Dedifferentiated amniotic fluid mesenchymal stem cell (primary cell): ENCODE data around the gene CPA5.

Experiments
- DNase-seq: peaks from one replicate; pipeline ENCODE4 v3.0.0-alpha.2; 2016; ENCODE audit errors: extremely low spot score

CPA5 gene

GRCh38 chr7:130332259-130333053 lies 12.2 kb upstream of the CPA5 start:
- no peak for DNase-seq

- no peak for DNase-seq
These were observed 10.8 kb upstream of the CPA5 start for GRCh38 chr7:130333832-130334231.

- no peak for DNase-seq
These were observed 10.3 kb upstream of the CPA5 start for GRCh38 chr7:130334274-130334673.

GRCh38 chr7:130337410-130337971 lies 7.1 kb upstream of the CPA5 start:
- no peak for DNase-seq

GRCh38 chr7:130338233-130338632 lies 6.4 kb upstream of the CPA5 start:
- DNase-seq: no peak

- no peak for DNase-seq
These were observed 2.7 kb upstream of the CPA5 start for GRCh38 chr7:130341882-130342281.

DNA sequence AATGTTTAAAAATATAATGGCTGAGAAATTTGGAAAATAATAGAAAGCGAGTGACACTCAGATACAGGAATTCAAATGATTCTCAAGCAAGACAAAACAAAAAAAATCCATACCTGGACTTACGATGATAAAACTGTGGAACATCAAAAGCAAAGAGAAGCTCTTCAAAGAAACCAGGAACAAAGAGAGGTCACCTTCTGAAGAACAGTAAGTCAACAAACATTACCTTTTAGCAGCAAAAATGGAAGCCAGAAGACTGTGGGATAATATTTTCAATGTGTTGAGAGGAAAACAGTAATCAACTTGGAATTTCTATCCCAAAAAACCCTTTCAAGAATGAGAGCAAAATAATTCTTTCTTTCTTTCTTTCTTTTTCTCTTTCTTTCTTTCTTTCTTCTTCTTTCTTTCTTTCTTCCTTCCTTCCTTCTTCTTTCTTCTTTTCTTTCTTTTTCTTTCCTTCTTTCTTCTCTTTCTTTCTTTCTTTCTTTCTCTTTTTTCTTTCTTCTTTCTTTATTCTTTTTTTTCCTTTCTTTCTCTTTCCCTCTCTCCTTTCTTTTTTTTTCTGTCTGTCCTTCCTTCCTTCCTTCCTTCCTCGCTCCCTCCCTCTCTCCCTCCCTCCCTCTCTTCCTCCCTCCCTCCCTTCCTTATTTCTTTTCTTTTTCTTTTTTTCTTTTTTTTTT lies 1.8 kb upstream of the CPA5 start:
- DNase-seq: no peak

- DNase-seq: no peak
These were observed 520 bp downstream of the CPA5 start for GRCh38 chr7:130345136-130345535.

- no peak for DNase-seq
These were observed 1.1 kb downstream of the CPA5 start for GRCh38 chr7:130345725-130346124.

- no peak for DNase-seq
These were observed 1.7 kb downstream of the CPA5 start for GRCh38 chr7:130346177-130346905.

GRCh38 chr7:130346941-130347340 lies 2.3 kb downstream of the CPA5 start:
- DNase-seq: no peak

- DNase-seq: no peak
These were observed 5.5 kb downstream of the CPA5 start for GRCh38 chr7:130349911-130350782.

- no peak for DNase-seq
These were observed 6.6 kb downstream of the CPA5 start for GRCh38 chr7:130350945-130351790.

DNA sequence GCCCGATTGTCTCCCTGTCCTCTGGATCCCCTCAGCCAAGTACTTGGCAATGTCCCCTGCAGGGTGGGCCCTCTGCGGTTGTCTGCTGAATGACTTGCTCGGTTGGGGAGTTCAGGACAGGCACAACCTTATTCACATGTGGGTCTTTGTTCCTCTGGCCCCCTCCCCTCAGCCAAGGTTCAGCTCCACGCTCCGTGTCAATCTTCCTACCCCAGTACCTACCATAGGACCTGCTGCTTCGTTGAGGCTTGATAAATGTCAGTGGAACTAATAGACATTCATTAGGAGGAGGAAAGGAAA lies 7.1 kb downstream of the CPA5 start:
- DNase-seq: no peak

GRCh38 chr7:130352194-130353074 lies 7.8 kb downstream of the CPA5 start:
- peak; percentile 39 for DNase-seq

DNA sequence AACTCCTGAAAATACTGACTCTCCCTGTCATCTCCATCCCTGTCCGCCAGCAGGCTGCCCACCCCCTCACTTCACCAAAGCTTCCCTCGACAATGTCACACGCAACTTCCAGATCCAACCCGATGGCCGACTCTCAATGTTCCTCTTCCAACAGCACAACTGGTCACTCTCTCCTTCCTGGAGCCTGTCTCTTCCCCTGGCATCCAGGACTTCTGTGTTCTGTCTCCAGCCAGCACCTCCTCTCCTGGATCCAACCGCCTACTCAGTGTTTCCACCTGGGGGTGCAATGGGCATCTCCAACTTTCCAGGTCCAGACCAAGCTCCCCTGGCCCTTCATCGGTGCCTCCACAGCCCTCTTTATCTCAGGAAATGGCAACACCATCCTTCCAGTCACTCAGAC lies 8.6 kb downstream of the CPA5 start:
- DNase-seq: no peak

- peak; percentile 95 for DNase-seq
These were observed 11.7 kb downstream of the CPA5 start for GRCh38 chr7:130356121-130356875.

DNA sequence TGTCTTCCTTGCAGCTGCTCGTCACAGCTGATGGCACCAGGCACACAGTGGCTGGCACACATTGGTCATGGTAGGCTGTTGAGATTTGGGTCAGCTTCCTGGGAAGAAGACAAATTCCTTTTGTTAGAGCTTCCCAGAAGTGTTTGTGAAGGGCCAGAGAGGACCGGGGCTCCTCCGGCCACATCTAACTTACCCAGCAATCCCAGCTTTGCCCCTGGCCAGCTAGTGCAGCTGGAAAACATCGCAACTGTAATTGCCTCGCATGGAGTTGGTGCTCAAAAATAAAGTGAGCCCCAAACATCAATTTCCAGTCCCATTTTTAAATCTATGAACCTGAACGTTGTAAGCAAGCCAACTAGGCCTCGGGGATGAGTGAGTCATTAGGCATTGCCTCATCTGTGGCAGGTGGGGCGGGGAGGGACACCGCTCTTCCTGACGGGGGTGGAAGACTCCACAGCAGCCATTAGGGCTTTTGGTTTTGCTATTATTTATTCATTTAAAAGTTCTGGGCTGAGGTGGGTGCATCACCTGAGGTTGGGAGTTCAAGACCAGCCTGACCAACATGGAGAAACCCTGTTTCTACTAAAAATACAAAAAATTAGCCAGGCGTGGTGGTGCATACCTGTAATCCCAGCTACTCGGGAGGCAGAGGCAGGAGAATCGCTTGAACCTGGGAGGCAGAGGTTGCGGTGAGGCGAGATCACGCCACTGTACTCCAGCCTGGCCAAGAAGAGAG lies 12.4 kb downstream of the CPA5 start:
- DNase-seq: peak; percentile 65
